ENCODE results near the gene CYP19A1.

CYP19A1 gene

DNA sequence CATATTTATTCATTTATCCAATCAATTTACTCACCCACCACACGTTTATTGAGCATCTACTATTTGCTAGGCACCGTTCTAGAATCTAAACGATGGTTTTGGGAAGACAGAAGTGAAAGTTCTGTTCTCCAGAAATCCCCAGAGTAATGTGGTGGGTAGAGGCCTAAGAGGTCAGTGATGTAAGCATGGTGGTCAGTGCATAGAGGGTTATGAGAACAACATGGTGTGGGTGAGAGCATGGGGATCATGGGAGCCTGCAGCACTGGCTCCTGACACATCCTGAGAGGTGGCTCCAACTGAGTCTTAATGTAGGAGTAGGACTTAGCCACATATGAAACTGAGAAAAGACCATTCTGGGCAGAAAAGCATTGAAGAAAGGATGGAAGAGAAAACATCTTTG lies 158.4 kb downstream of the CYP19A1 start:
- TF ChIP-seq, protein P1, sequence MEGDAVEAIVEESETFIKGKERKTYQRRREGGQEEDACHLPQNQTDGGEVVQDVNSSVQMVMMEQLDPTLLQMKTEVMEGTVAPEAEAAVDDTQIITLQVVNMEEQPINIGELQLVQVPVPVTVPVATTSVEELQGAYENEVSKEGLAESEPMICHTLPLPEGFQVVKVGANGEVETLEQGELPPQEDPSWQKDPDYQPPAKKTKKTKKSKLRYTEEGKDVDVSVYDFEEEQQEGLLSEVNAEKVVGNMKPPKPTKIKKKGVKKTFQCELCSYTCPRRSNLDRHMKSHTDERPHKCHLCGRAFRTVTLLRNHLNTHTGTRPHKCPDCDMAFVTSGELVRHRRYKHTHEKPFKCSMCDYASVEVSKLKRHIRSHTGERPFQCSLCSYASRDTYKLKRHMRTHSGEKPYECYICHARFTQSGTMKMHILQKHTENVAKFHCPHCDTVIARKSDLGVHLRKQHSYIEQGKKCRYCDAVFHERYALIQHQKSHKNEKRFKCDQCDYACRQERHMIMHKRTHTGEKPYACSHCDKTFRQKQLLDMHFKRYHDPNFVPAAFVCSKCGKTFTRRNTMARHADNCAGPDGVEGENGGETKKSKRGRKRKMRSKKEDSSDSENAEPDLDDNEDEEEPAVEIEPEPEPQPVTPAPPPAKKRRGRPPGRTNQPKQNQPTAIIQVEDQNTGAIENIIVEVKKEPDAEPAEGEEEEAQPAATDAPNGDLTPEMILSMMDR (IDR thresholded peaks at IDR 0.05; ENCODE audit: control insufficient read depth, extremely low read depth, insufficient read depth): no peak
- no peak overlapping the region for H3K4me3 ChIP-seq (ENCODE audit: low read depth, low read length)

DNA sequence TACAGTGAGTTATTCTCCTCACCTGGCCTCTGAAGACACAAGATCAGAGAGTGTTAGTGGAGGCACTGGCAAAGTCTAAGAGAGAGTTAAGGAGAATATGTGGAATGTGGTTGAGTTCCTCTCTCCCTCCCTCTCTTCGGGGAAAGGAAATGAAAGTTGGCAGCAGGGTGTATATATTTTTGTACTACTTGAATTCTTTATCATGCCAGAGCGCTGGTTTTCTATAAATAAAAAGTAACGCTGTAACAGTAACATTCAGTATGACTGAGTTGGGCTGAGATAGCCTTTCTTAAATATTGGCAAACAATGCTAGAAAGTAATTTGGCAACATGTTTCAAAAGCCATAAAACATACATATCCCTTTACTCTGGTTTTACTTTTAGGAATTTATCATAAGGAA lies 166.2 kb downstream of the CYP19A1 start:
- no peak overlapping the region for H3K4me3 ChIP-seq (ENCODE audit: low read depth, low read length)
- no peak for DNase-seq (ENCODE audit: low read depth)
- TF ChIP-seq, protein P1 (IDR thresholded peaks at IDR 0.05; ENCODE audit: control insufficient read depth, extremely low read depth, insufficient read depth): no peak

More for the DNA sequence above, 158.4 kb downstream of the CYP19A1 start:
- no peak for DNase-seq (ENCODE audit: low read depth)

DNA sequence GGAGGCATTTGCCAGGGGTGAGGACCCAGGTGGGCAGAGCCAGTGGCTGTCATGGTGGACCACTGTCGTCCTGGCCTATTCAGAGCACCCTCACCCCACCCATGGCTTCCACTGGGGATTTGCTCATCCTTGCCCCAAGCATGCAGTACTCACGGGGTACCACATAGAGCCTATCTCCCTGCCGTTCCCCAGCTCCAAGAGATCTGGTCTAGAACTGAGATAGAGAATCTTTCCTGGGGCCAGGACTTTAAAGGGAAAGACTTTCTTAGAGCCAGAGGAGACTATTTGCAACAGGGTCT lies 166.8 kb downstream of the CYP19A1 start:
- no peak overlapping the region for H3K4me3 ChIP-seq (ENCODE audit: low read depth, low read length)
- TF ChIP-seq, protein P1 (IDR thresholded peaks at IDR 0.05; ENCODE audit: control insufficient read depth, extremely low read depth, insufficient read depth): no peak
- DNase-seq (ENCODE audit: low read depth): no peak

DNA sequence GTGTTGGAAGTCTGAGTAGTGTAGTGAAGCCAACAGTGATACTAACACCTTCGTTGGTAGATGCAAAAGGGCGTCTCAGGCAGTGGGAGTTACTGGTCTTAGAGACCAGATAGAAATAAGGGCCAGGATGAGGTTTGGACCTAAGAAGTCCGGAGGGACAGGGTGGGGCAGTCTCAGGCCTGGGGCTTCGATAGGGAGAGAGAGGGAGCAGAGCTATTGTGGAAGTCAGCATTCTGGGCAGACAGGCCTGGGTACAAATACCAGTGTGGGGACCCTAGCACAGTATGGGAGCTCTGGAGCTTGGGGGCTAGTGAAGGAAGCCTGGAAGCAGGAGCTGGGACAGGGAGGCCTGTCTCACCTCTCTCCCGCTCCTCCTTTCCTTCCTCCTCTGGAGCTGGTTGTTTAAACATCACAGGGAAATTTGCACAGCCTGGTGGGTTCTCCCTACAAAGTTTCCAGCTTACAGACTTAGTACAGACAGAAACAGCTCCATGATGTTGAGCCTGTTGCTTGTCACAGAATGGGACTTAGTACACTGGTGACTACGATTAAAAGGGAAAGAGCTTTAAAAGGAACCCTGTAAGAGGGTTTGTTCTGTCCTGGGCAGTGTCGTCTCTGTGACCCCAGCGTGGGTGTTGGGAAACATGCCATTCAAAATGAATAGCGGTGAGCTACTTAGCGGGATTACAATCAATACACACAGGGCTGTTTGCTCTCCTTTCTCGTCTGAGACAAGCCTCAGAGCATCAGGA lies 167.3 kb downstream of the CYP19A1 start:
- DNase-seq (ENCODE audit: low read depth): no peak
- no peak overlapping the region for H3K4me3 ChIP-seq (ENCODE audit: low read depth, low read length)
- TF ChIP-seq, protein P1 (IDR thresholded peaks at IDR 0.05; ENCODE audit: control insufficient read depth, extremely low read depth, insufficient read depth): no peak

DNA sequence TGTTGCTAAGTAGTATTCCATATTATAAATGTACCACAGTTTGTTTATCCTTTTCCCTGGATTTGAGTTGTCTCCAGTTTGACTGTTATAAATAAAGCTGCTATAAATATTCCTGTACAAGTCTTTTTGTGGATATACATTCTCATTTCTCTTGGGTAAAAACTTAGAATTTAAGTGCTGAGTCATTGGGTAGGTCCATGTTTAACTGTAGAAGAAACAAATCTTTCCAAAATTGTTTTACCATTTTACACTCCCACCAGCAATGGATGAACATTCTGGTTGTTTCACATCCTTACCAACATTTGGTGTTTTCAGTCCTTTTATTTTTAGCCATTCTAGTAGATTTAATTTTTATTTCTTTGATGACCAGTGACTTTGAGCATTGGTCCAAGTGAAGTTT lies 169.7 kb downstream of the CYP19A1 start:
- no peak overlapping the region for H3K4me3 ChIP-seq (ENCODE audit: low read depth, low read length)
- no peak for DNase-seq (ENCODE audit: low read depth)
- TF ChIP-seq, protein P1 (IDR thresholded peaks at IDR 0.05; ENCODE audit: control insufficient read depth, extremely low read depth, insufficient read depth): no peak

DNA sequence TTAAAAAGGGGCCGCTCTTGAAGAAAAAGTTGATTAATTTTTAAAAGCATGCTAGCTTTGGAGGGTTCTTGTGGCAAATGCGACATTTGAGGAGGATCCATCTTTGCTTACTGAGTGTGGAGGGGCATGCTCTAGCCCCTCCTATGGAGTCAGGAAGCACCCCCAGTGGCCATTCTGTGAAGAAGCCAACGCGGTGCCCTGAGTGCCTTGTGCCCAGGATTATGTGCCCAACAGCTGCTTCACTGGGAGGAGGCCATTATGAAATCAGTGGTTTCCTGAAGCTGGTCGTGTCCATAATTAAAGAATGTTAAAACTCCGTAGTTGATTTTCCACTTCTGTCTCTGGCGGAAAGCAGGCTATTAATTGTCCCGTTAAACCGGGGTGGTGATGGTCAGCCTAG lies 174.6 kb downstream of the CYP19A1 start:
- TF ChIP-seq, protein P1 (IDR thresholded peaks at IDR 0.05; ENCODE audit: control insufficient read depth, extremely low read depth, insufficient read depth): no peak
- no peak overlapping the region for H3K4me3 ChIP-seq (ENCODE audit: low read depth, low read length)
- DNase-seq (ENCODE audit: low read depth): no peak

All from LNCaP clone FGC (cell line).